Neural cell (in vitro differentiated cells): Measurements from ENCODE around the gene DCUN1D1. TPM values are rescaled to one million over a fixed set of nuclear protein-coding genes. Genes with fewer than 3 reads are reported as not detected.

Experiments used
- H2AFZ ChIP-seq: fragments of 200-600, 300-800 bp; sonication (generic), shearing (Covaris generic); 2 replicates; pipeline ENCODE4 v1.6.0; 2014; ENCODE audit warnings: low read depth, mild to moderate bottlenecking, antibody characterized with exemption, low read length, moderate library complexity
- H3F3A ChIP-seq: fragments of 200-600 bp; shearing (Covaris generic); 2 replicates; pipeline ENCODE4 v1.6.1; 2016; ENCODE audit warnings: mild to moderate bottlenecking, moderate library complexity, mixed read lengths, antibody characterized with exemption, low read length; ENCODE audit not compliant: insufficient read depth, poor library complexity, severe bottlenecking
- H3K27ac ChIP-seq: fragments of 200-600, 300-800 bp; sonication (generic), shearing (Covaris generic); 2 replicates; pipeline ENCODE4 v1.5.1; 2014; ENCODE audit warnings: mild to moderate bottlenecking, low read length, moderate library complexity
- H3K27me3 ChIP-seq: fragments of 300-800, 200-600 bp; sonication (generic), shearing (Covaris generic); 2 replicates; pipeline ENCODE4 v1.6.0; 2014; ENCODE audit warnings: mild to moderate bottlenecking, low read depth, low read length, moderate library complexity; ENCODE audit not compliant: insufficient read depth
- H3K36me3 ChIP-seq: fragments of 300-800, 200-600 bp; sonication (generic), shearing (Covaris generic); 2 replicates; pipeline ENCODE4 v1.5.1; 2014; ENCODE audit warnings: mild to moderate bottlenecking, antibody characterized with exemption, low read length, moderate library complexity; ENCODE audit not compliant: insufficient read depth
- H3K4me2 ChIP-seq: fragments of 300-800, 200-600 bp; sonication (generic), shearing (Covaris generic); 2 replicates; pipeline ENCODE4 v1.6.0; 2014; ENCODE audit warnings: mild to moderate bottlenecking, low read length
- H3K4me3 ChIP-seq: fragments of 300-800, 200-600 bp; sonication (generic), shearing (Covaris generic); 2 replicates; pipeline ENCODE4 v1.5.1; 2014; ENCODE audit warnings: mild to moderate bottlenecking, low read length, moderate library complexity
- H3K79me2 ChIP-seq: fragments of 200-600 bp; shearing (Covaris generic); replicated peaks from 2 replicates; pipeline ENCODE4 v1.6.0; 2014; ENCODE audit warnings: mild to moderate bottlenecking, low read length, moderate library complexity; ENCODE audit not compliant: insufficient read depth
- H3K9ac ChIP-seq: fragments of 300-800, 200-600 bp; sonication (generic), shearing (Covaris generic); 2 replicates; pipeline ENCODE4 v1.6.1; 2016; ENCODE audit warnings: mild to moderate bottlenecking, low read length, mixed read lengths
- H3K9me2 ChIP-seq: fragments of 200-600 bp; shearing (Covaris generic); 2 replicates; pipeline ENCODE4 v1.6.1; 2016; ENCODE audit warnings: mild to moderate bottlenecking, low read length, mixed read lengths; ENCODE audit not compliant: insufficient read depth
- H3K9me3 ChIP-seq: fragments of 200-600, 300-800 bp; sonication (generic), shearing (Covaris generic); 2 replicates; pipeline ENCODE4 v1.6.1; 2016; ENCODE audit warnings: mild to moderate bottlenecking, mixed run types, low read length, moderate library complexity, mixed read lengths
- H4K20me1 ChIP-seq: fragments of 200-600 bp; shearing (Covaris generic); 2 replicates; pipeline ENCODE4 v1.6.1; 2016; ENCODE audit warnings: mild to moderate bottlenecking, mixed run types; ENCODE audit not compliant: insufficient read depth
- EP300 ChIP-seq: fragments of 450-650 bp; conservative IDR thresholded peaks from 2 replicates; pipeline ENCODE4 v1.6.1; 2014; ENCODE audit warnings: antibody characterized with exemption, mild to moderate bottlenecking, moderate library complexity; ENCODE audit not compliant: poor library complexity, severe bottlenecking
- EZH2 ChIP-seq: fragments of 200-600, 300-800 bp; shearing (Covaris generic), sonication (generic); IDR thresholded peaks from 2 replicates; pipeline ENCODE4 v1.6.1; 2014; ENCODE audit warnings: antibody characterized with exemption, low read length, borderline replicate concordance, mild to moderate bottlenecking; ENCODE audit not compliant: insufficient read depth, poor library complexity, severe bottlenecking
- MXI1 ChIP-seq: fragments of 450-650 bp; conservative IDR thresholded peaks from 2 replicates; pipeline ENCODE4 v1.6.1; 2014; ENCODE audit warnings: antibody characterized with exemption, mild to moderate bottlenecking; ENCODE audit not compliant: poor library complexity, severe bottlenecking
- POLR2AphosphoS5 ChIP-seq: IDR thresholded peaks from 2 replicates; pipeline ENCODE4 v1.6.1; 2012
- RAD21 ChIP-seq: fragments of 450-650 bp; conservative IDR thresholded peaks from 2 replicates; pipeline ENCODE4 v1.6.1; 2014; ENCODE audit warnings: antibody characterized with exemption, mild to moderate bottlenecking, moderate library complexity
- SMC3 ChIP-seq: fragments of 450-650 bp; conservative IDR thresholded peaks from 2 replicates; pipeline ENCODE4 v1.6.1; 2014; ENCODE audit warnings: antibody characterized with exemption, mild to moderate bottlenecking, moderate library complexity; ENCODE audit not compliant: poor library complexity
- TAF1 ChIP-seq: IDR thresholded peaks from 2 replicates; pipeline ENCODE4 v1.6.1; 2012; ENCODE audit warnings: low read depth
- polyA plus RNA-seq: library from polyadenylated mRNA; depleted of rRNA; stranded (reverse); fragments of >200 nt; gene quantifications from 2 replicates; pipeline ENCODE4 v1.2.3, GENCODE V29; 2014
- TF ChIP-seq, protein P1 (sequence below): fragments of 450-650 bp; IDR thresholded peaks from 2 replicates; pipeline ENCODE4 v1.5.1; 2014; ENCODE audit warnings: antibody characterized with exemption, mild to moderate bottlenecking, moderate library complexity; ENCODE audit not compliant: poor library complexity, severe bottlenecking
- TF ChIP-seq, protein P2 (sequence below): IDR thresholded peaks from 2 replicates; pipeline ENCODE4 v1.6.1; 2012; ENCODE audit warnings: borderline replicate concordance

DCUN1D1 gene
- polyA plus RNA-seq, 1 donor from 2014 or later, result 33.4 TPM

GRCh38 chr3:182957226-182957625, 23.1 kb downstream of the DCUN1D1 start (continued):
- no peak for TF ChIP-seq TAF1

DNA sequence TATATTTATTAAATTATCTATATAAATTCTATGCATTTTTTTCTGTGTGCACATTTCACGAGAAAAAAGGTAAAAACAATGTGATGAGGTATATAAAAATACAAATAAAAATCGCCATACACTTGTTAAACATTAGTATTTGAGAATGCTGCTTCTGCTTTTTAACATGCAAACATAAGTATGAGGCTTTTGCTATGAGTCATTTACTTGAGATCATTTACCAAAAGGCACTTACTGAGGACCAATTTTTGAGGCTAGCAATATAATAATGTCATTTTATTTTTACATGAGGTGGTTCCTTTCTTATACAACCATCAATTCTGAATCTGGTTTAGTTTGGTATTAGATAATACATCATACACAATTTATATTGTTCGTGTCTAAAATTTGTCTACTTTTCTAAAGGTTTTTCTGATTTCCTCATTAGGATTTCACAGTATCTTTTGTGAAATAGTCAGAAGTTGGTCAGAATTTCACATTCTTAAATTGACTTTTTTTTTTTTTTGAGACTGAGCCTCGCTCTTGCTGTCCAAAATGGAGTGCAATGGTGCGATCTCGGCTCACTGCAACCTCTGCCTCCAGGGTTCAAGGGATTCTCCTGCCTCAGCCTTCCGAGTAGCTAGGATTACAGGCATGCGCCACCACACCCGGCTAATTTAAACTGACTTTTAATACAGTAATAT, 25.6 kb downstream of the DCUN1D1 start:
- Histone ChIP-seq H3K9me3 (no peaks in the 10 kb centered on the region), H3K79me2 (no peaks in the 10 kb centered on the region), H2AFZ (no peak overlapping the region), H3K9ac (no peak overlapping the region), H3K4me3 (no peak overlapping the region), H3K27me3 (no peaks in the 10 kb centered on the region), H3K36me3 (no peaks in the 10 kb centered on the region), H4K20me1 (no peaks in the 10 kb centered on the region), H3K9me2 (no peaks in the 10 kb centered on the region), H3F3A (no peaks in the 10 kb centered on the region), H3K27ac (no peak overlapping the region), H3K4me2 (no peak overlapping the region)
- TF ChIP-seq POLR2AphosphoS5 (no peak), RAD21 (no peak), TAF1 (no peak), EP300 (no peak), SMC3 (no peak), MXI1 (no peak)
- TF ChIP-seq, protein P1, sequence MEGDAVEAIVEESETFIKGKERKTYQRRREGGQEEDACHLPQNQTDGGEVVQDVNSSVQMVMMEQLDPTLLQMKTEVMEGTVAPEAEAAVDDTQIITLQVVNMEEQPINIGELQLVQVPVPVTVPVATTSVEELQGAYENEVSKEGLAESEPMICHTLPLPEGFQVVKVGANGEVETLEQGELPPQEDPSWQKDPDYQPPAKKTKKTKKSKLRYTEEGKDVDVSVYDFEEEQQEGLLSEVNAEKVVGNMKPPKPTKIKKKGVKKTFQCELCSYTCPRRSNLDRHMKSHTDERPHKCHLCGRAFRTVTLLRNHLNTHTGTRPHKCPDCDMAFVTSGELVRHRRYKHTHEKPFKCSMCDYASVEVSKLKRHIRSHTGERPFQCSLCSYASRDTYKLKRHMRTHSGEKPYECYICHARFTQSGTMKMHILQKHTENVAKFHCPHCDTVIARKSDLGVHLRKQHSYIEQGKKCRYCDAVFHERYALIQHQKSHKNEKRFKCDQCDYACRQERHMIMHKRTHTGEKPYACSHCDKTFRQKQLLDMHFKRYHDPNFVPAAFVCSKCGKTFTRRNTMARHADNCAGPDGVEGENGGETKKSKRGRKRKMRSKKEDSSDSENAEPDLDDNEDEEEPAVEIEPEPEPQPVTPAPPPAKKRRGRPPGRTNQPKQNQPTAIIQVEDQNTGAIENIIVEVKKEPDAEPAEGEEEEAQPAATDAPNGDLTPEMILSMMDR, result no peak

- Histone ChIP-seq H3K9me3 (no peaks in the 10 kb centered on the region), H3K27ac (no peak overlapping the region), H3K4me3 (no peak overlapping the region), H2AFZ (no peak overlapping the region), H3F3A (no peaks in the 10 kb centered on the region), H3K36me3 (no peaks in the 10 kb centered on the region), H3K9ac (no peak overlapping the region), H3K27me3 (no peaks in the 10 kb centered on the region), H3K9me2 (no peaks in the 10 kb centered on the region), H4K20me1 (no peaks in the 10 kb centered on the region), H3K79me2 (no peaks in the 10 kb centered on the region), H3K4me2 (no peak overlapping the region)
- no peak for TF ChIP-seq EZH2
- TF ChIP-seq, protein P2, sequence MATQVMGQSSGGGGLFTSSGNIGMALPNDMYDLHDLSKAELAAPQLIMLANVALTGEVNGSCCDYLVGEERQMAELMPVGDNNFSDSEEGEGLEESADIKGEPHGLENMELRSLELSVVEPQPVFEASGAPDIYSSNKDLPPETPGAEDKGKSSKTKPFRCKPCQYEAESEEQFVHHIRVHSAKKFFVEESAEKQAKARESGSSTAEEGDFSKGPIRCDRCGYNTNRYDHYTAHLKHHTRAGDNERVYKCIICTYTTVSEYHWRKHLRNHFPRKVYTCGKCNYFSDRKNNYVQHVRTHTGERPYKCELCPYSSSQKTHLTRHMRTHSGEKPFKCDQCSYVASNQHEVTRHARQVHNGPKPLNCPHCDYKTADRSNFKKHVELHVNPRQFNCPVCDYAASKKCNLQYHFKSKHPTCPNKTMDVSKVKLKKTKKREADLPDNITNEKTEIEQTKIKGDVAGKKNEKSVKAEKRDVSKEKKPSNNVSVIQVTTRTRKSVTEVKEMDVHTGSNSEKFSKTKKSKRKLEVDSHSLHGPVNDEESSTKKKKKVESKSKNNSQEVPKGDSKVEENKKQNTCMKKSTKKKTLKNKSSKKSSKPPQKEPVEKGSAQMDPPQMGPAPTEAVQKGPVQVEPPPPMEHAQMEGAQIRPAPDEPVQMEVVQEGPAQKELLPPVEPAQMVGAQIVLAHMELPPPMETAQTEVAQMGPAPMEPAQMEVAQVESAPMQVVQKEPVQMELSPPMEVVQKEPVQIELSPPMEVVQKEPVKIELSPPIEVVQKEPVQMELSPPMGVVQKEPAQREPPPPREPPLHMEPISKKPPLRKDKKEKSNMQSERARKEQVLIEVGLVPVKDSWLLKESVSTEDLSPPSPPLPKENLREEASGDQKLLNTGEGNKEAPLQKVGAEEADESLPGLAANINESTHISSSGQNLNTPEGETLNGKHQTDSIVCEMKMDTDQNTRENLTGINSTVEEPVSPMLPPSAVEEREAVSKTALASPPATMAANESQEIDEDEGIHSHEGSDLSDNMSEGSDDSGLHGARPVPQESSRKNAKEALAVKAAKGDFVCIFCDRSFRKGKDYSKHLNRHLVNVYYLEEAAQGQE, result no peak
- TF ChIP-seq POLR2AphosphoS5, result no peak
- no peak for TF ChIP-seq EP300
- no peak for TF ChIP-seq TAF1
- no peak for TF ChIP-seq SMC3
- TF ChIP-seq MXI1, result no peak
- TF ChIP-seq, protein P1, result no peak
- TF ChIP-seq RAD21, result no peak
Observed at GRCh38 chr3:182949688-182950087, 30.6 kb downstream of the DCUN1D1 start.
